Common myeloid progenitor, CD34-positive (primary cell): ENCODE results near the gene MIOX.
A peak's percentile ranks its signal among the peaks of the same experiment; 100 is the strongest.

Source experiments
- CTCF ChIA-PET: fragments of 350-600 bp; sonication (Branson Sonifier 250); formaldehyde crosslinking; loops from one replicate; lab custom pipeline; 2021; ENCODE audit warnings: antibody characterized with exemption; lab: Charles Lee
- POLR2A ChIA-PET: fragments of 350-600 bp; sonication (Branson Sonifier 250); formaldehyde crosslinking; loops from one replicate; lab custom pipeline; 2021; ENCODE audit warnings: antibody characterized with exemption; lab: Charles Lee
- DNase-seq, 3 donors: peaks; one replicate each; pipeline versions ENCODE4 v3.0.0 to v3.0.0-alpha.2; 2013
- H3K27ac ChIP-seq, 2 experiments: 1 replicate in 1 of 2; 2 replicates in 1 of 2; pipeline ENCODE4 v1.7.0; 2013; ENCODE audit warnings: inconsistent platforms in 2 of 2, low read length in 2 of 2, mild to moderate bottlenecking in 2 of 2, low read depth in 1 of 2, moderate library complexity in 1 of 2; ENCODE audit not compliant: severe bottlenecking in 2 of 2, insufficient read depth in 1 of 2, poor library complexity in 1 of 2
- H3K27me3 ChIP-seq, 5 experiments: replicated peaks in 2 of 5; 1 replicate in 3 of 5; 2 replicates in 2 of 5; pipeline versions ENCODE4 v1.6.1 to v1.7.0; 2013; ENCODE audit warnings: low read length in 4 of 5, mild to moderate bottlenecking in 2 of 5, moderate library complexity in 2 of 5, inconsistent platforms in 1 of 5; ENCODE audit not compliant: insufficient read depth in 5 of 5, control insufficient read depth in 4 of 5
- H3K36me3 ChIP-seq, 4 experiments: 1 replicate in 2 of 4; 2 replicates in 2 of 4; pipeline versions ENCODE4 v1.6.1 to v1.7.0; 2013; ENCODE audit warnings: low read length in 3 of 4, control low read depth in 1 of 4, mild to moderate bottlenecking in 1 of 4; ENCODE audit not compliant: control insufficient read depth in 4 of 4, insufficient read depth in 4 of 4
- H3K4me1 ChIP-seq, 4 experiments: 1 replicate in 3 of 4; 2 replicates in 1 of 4; pipeline versions ENCODE4 v1.6.1 to v1.7.1; 2013; ENCODE audit warnings: low read length in 3 of 4, mild to moderate bottlenecking in 3 of 4, control low read depth in 1 of 4, inconsistent platforms in 1 of 4, moderate library complexity in 1 of 4; ENCODE audit not compliant: control insufficient read depth in 4 of 4, insufficient read depth in 4 of 4; ENCODE audit errors: control extremely low read depth in 1 of 4
- H3K4me3 ChIP-seq, 7 experiments: 1 replicate in 4 of 7; 2 replicates in 3 of 7; pipeline versions ENCODE4 v1.5.1 to v1.7.0; 2013; ENCODE audit warnings: mild to moderate bottlenecking in 7 of 7, low read length in 6 of 7, moderate library complexity in 6 of 7, inconsistent platforms in 2 of 7, low read depth in 2 of 7, control low read depth in 1 of 7; ENCODE audit not compliant: insufficient read depth in 4 of 7, control insufficient read depth in 1 of 7; ENCODE audit errors: extremely low read depth in 1 of 7
- H3K9me3 ChIP-seq, 5 experiments: 1 replicate in 4 of 5; 2 replicates in 1 of 5; pipeline versions ENCODE4 v1.6.1 to v1.7.1; 2013; ENCODE audit warnings: low read length in 4 of 5, mild to moderate bottlenecking in 2 of 5, inconsistent platforms in 1 of 5, low read depth in 1 of 5, moderate library complexity in 1 of 5; ENCODE audit not compliant: control insufficient read depth in 4 of 5, insufficient read depth in 2 of 5; ENCODE audit errors: control extremely low read depth in 1 of 5
- WGBS: methylation state at CpG from one replicate; pipeline ENCODE4 v1.1.5; 2013; ENCODE audit not compliant: insufficient coverage; 5-methylcytosine and 5-hydroxymethylcytosine counted together

Gene MIOX

GRCh38 chr22:50481045-50481439 lies 5.6 kb upstream of the MIOX start:
- Histone ChIP-seq H3K27me3 (peaks cover 0 to 53% (median 22%) of the 10 kb centered on the region in 5 experiments), H3K4me3 (peak overlapping the region in 6 of 7 experiments; percentile 6 to 65 (median 54)), H3K36me3 (no peaks in the 10 kb centered on the region), H3K27ac (no peak overlapping the region), H3K4me1 (peaks cover 0 to 23% (median 18%) of the 10 kb centered on the region in 4 experiments), H3K9me3 (no peaks in the 10 kb centered on the region)
- 5% methylated on average over 35 of the region's 45 CpGs for WGBS
- POLR2A ChIA-PET = interaction anchor here (0.7 kb wide), 1 partner anchor 12 kb away, joined by 4 read pairs; no protein-coding TSS in a partner anchor
- CTCF ChIA-PET = interaction anchor here (1.4 kb wide), 1 partner anchor 18 kb away, joined by 5 read pairs; no protein-coding TSS in a partner anchor
- DNase-seq = no peak

- H3K4me1 ChIP-seq = peaks cover 0 to 23% (median 18%) of the 10 kb centered on the region in 4 experiments
- CTCF ChIA-PET = interaction anchor here (1.4 kb wide), 1 partner anchor 19 kb away, joined by 5 read pairs; no protein-coding TSS in a partner anchor
These were observed 5.1 kb upstream of the MIOX start, which contains the start of gene ADM2 for GRCh38 chr22:50481440-50482106. Gene ADM2 (plus strand): TSS chr22:50481543. CDS start chr22:50481848, 305 bp downstream.

GRCh38 chr22:50482107-50483074 lies 4.3 kb upstream of the MIOX start:
- Histone ChIP-seq H3K4me3 (peak overlapping the region in 2 of 7 experiments; percentile 56 to 65), H3K9me3 (no peaks in the 10 kb centered on the region), H3K4me1 (peaks cover 0 to 23% (median 18%) of the 10 kb centered on the region in 4 experiments), H3K27ac (no peak overlapping the region), H3K36me3 (no peaks in the 10 kb centered on the region), H3K27me3 (peaks cover 0 to 53% (median 22%) of the 10 kb centered on the region in 5 experiments)
- WGBS = 77% methylated on average over 34 of the region's 35 CpGs
- POLR2A ChIA-PET = no interaction called here
- DNase-seq = peak in 2 of 3 donors; percentile 66 to 67
- CTCF ChIA-PET = interaction anchor here (1.0 to 1.1 kb wide), 3 partner anchors 9 to 126 kb away, joined by 3 to 4 read pairs (median 3); no protein-coding TSS in a partner anchor

More at GRCh38 chr22:50481440-50482106, 5.1 kb upstream of the MIOX start, which contains the start of gene ADM2:
- WGBS = 4% methylated on average over 50 of the region's 70 CpGs
- Histone ChIP-seq H3K36me3 (no peaks in the 10 kb centered on the region), H3K27ac (no peak within 1 kb of the TSS), H3K4me3 (peak within 1 kb of the TSS in 6 of 7 experiments; percentile 6 to 65 (median 54)), H3K9me3 (no peaks in the 10 kb centered on the region), H3K27me3 (peaks cover 0 to 53% (median 22%) of the 10 kb centered on the region in 5 experiments)
- DNase-seq = peak in 2 of 3 donors; percentile 50 to 54
- POLR2A ChIA-PET = interaction anchor here (0.7 kb wide), 1 partner anchor 13 kb away, joined by 4 read pairs; no protein-coding TSS in a partner anchor

- peaks cover 0 to 23% (median 18%) of the 10 kb centered on the region in 4 experiments for H3K4me1 ChIP-seq
- H3K27me3 ChIP-seq = peaks cover 0 to 53% (median 22%) of the 10 kb centered on the region in 5 experiments
- no peaks in the 10 kb centered on the region for H3K9me3 ChIP-seq
- DNase-seq = no peak
- H3K36me3 ChIP-seq = no peaks in the 10 kb centered on the region
- ChIA-PET CTCF (interaction anchor here (1.0 to 1.1 kb wide), 3 partner anchors 10 to 126 kb away, joined by 3 to 4 read pairs (median 3); no protein-coding TSS in a partner anchor), POLR2A (no interaction called here)
- WGBS = 95% methylated on average over 10 of the region's 10 CpGs
- no peak overlapping the region for H3K27ac ChIP-seq
- no peak overlapping the region for H3K4me3 ChIP-seq
These were observed 3.6 kb upstream of the MIOX start for GRCh38 chr22:50483106-50483505.

GRCh38 chr22:50483556-50483955 lies 3.1 kb upstream of the MIOX start:
- Histone ChIP-seq H3K27ac (no peak overlapping the region), H3K4me1 (peaks cover 0 to 23% (median 18%) of the 10 kb centered on the region in 4 experiments), H3K4me3 (no peak overlapping the region), H3K36me3 (no peaks in the 10 kb centered on the region), H3K27me3 (peaks cover 0 to 51% (median 22%) of the 10 kb centered on the region in 5 experiments), H3K9me3 (no peaks in the 10 kb centered on the region)
- WGBS = 97% methylated on average over 8 of the region's 8 CpGs
- ChIA-PET POLR2A (no interaction called here), CTCF (interaction anchor here (0.6 to 3.9 kb wide), 5 partner anchors 10 to 133 kb away, joined by 3 to 20 read pairs (median 3); no protein-coding TSS in a partner anchor)
- DNase-seq = no peak

- Histone ChIP-seq H3K27me3 (peaks cover 0 to 45% (median 22%) of the 10 kb centered on the region in 5 experiments), H3K36me3 (no peaks in the 10 kb centered on the region), H3K4me3 (no peak overlapping the region), H3K9me3 (no peaks in the 10 kb centered on the region), H3K27ac (no peak overlapping the region), H3K4me1 (peaks cover 0 to 23% (median 18%) of the 10 kb centered on the region in 4 experiments)
- ChIA-PET CTCF (interaction anchor here (0.6 to 3.9 kb wide), 5 partner anchors 10 to 132 kb away, joined by 3 to 20 read pairs (median 3); no protein-coding TSS in a partner anchor), POLR2A (no interaction called here)
- 98% methylated on average over 20 of the region's 31 CpGs for WGBS
- no peak for DNase-seq
These were observed 2.4 kb upstream of the MIOX start for GRCh38 chr22:50483977-50484853.
